ENCODE data around the gene B3GAT1.

The B3GAT1 gene

DNA sequence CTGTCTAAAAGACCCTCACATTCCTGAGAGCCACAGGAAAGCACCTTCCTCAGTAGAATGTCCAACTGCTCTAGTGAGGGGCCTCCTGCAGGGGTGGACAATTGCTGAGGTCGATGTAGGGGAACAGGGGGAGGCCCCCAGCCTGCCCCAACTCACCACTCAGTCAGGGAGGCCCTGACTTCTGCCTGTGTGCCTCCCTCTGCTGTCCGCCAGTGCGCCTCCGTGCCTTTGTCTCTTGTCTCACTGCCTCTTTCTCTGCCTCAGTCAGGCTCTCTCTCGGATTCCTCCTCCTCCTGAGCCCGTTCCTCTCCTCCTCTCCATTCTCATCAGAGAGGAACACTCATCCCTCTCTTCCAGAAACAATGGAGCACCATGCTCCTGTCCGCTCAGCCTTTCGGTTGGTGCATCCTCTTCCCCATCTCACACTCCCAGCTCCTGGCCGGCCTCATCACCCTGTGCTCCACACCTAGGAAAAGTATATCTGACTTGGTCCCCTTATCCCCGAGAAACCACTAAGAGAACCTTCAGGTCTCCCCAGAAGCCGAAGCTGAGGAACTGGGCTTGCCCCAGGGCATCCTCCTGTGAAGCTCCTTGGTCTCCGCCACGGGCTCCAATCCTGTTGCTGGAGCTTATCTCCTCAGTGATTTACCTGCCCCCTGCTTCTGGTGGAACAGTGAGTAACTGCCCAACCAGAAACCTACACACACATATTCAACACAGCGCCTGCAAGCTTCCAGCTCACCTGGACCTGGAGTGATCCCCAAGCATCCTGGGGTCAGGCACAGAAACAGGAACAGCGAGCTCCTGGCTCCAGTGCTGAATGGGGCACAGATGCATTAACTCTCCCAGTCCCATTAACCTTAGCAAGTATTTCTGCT, 2.3 kb downstream of the B3GAT1 start:
- DNase-seq (ENCODE audit: low spot score): no peak

DNA sequence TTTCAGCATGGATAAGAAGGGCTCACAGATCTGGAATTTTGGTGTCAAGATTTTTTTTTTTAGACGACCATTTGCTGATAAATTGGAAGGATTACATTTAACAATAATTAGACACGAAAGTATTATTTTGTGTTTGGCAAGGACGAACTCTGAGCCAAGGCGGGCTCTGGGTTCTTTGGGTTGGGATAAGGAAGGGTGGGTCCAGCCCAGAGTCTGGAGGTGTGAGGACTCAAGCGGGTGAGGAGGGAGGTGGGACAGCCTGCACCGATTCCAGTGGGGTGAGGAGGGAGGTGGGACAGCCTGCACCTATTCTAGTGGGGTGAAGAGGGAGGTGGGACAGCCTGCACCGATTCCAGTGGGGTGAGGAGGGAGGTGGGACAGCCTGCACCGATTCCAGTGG, 4.1 kb downstream of the B3GAT1 start:
- no peak for DNase-seq (ENCODE audit: low spot score)

DNA sequence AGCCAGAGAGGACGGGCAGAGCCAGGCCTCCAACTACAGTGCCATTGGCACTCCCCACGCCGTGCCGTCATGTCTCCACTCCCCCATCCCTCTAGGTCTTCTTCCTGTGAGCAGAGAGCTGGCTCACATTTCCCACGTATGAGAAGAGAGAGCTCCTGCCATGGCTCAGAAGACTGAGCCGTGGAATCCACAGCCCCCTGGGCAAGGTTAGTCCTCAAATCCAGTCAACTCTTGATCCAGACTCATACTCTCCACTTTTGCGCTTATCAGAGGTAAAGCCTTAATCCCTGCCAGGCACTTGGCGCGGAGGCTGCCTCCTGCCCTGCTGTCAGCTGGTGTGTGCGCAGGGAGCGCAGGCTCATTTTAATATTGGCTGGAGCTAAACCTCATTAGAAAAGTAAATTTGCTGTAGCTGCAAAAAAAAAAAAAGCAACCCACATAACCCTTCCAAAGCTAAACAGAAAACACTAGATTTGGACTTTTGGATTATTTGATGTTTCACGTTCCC, 4.7 kb downstream of the B3GAT1 start:
- DNase-seq (ENCODE audit: low spot score): no peak

DNA sequence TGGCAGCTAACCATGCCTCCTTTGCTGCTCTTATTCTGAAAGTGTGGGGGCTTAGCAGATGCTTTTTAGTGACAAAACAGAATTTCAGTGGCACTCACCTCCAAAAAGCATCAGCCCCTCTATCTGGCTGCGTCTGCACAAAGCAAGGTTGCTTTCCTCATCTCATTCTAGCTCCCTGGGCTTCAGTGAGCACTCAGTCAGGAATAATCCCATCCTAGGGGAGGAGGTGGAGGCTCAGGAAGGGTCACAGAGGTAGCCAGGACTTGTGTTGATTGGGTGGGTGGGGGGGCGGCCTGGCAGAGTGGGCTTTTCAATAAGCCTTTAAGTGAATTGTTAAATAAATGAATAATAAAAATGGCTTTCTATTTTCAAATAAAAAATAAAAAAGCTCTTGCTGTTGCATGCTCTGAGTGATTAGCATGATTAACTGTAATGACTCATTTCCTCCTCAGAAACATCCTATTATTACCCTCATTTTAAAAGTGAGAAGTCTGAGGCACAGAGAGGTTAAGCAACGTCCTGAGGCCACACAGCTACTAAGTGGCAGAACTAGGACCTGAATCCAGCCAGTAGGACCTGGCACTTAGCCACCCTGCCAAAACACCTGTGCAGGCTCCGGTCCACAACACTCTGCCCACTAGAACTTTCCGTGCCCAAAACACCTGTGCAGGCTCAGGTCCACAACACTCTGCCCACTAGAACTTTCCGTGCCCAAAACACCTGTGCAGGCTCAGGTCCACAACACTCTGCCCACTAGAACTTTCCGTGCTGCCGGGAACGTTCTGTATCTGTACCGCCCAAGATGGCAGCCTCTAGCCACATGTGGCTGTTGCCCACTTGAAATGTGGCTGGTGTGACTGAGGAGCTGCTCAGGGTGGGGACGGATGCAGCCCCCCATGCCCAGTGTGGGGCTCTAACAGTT, 5.5 kb downstream of the B3GAT1 start:
- DNase-seq (ENCODE audit: low spot score): no peak

DNA sequence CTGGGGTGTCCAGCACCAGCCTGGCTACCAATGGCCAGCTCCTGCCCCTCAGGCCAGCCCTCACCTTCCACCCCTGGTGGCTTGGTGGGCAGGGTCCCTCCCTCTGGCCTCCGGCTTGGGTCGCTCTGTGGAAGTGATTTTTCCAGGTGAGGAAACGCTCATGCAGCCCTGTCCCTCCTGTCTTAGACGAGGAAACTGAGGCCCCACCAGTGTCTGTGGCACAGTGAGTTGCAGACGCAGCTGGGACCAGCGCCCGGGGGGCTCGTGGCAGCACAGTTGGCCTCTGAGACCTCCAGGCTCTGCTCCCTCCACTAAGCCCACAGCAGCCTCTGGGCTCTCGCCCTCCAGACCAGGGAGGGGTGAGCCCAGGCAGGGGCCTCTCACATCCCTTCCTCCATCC, 6.2 kb downstream of the B3GAT1 start:
- no peak for DNase-seq (ENCODE audit: low spot score)

DNA sequence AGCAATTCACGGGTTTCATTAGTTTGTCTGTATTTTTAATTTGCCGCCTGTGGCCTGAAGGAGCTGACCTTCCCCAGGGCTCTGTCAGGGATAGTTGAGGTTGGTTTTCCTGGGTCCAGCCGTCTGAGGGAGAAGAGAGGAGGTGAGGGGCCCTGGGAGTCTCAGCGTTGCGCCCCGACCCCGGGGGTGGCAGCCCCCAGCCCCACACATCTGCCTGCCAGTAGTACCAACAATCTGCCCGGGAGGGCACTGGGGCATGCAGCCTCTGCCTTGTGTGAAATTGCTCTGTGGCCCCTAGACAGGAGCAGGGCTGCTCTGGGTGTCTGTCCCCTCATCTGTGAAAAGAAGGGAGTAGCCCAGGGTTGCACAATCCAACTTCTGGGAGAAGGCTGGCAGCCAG, 6.6 kb downstream of the B3GAT1 start:
- DNase-seq (ENCODE audit: low spot score): no peak

DNA sequence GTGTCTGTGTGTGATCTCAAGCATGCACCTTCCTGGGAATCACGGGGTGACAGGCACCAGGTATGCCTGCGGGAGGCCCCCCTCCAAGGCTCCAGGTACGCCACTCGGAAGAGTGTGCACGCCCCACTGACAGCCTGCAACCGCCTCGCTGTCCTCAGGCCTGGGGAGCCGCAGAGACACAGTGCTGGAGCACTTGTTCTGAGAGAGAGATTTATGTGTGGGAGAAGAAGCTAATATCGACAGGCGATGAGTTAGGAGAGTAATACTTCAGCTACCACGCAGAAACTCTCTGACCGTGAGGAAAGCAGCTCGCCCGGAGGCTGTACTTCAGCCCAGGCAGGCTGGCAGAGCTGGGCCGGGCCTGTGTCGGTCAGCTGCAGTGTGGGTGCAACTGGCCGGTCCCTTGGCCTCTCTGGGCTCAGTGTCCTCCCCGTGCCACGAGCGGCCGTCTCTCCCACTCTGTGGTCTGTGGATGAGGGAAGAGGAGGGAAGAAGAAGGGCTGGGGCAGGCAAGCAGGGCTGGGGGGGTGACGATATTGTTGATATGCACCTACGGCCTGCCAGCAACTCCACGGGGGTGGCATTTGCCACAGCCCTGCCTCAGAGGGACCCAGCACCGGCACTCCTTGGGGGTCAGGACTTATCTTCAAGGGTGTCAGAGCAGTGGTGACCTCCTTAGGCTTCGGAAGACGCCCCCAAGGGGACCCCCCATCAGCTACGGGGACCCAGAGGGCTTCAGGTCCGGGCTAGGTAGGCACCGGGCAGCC, 7.3 kb downstream of the B3GAT1 start:
- DNase-seq (ENCODE audit: low spot score): no peak

DNA sequence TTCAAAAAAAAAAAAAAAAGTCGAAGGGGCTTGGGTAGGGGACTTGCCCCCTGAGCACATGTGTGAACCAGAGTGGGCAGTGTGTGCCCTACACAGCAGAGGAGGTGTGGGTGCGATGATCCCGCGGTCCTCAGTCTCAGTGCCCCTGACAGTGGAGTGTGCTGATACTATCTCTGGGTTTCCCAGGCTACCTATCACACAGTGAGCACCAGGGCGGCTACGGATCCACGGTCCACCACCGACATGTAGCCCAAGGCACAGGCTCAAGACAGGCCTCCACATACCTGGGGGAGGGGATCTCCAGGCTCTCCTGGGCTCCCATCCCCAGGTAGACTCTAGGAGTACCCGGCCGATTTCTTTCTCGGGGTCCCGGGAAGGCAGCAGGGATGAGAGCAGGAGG, 9.1 kb downstream of the B3GAT1 start:
- no peak for DNase-seq (ENCODE audit: low spot score)

DNA sequence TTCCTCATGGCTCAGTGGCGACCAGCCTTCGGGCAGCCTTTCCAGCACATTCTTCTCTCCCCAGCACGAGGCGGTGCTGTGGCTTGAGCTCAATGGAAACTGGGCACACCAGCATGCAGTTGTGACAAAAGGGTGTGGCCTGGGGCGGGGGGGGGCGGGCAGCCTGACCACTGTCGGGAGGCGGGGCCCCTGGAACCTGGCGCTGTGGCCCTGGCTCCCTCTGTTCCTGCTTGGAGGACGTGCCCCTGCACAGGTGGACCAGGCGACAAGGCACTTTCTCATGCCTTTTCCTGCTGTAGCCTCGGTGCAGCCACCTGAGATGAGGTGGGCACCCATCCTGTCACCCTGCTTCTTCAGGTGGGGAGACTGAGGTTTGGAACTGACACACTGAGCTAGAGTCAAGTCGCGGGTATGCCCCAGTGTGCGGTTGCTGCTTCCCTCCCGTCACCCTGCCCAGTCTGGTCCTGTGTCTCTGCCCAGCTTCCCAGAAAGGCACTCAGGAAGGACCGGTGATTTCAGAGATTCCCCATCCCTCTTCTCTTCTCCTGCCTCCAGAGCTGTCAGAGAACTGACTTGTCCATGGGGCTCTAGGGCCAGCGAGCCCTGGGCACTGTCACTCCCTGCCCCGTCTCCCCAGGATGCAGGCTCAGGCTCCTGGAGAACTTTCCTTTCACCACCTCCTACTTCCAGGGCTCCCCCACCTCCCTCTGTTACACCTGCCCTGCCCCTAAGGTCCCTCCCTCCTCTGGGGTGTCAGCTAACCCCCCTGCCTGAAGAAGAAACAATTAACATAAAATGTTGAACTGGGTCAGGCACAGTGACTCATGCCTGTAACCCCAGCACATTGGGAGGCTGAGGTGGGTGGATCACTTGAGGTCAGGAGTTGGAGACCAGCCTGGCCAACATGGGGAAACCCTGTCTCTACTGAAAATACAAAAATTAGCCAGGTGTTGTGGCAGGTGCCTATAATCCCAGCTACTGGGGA, 9.9 kb downstream of the B3GAT1 start:
- no peak for DNase-seq (ENCODE audit: low spot score)

DNA sequence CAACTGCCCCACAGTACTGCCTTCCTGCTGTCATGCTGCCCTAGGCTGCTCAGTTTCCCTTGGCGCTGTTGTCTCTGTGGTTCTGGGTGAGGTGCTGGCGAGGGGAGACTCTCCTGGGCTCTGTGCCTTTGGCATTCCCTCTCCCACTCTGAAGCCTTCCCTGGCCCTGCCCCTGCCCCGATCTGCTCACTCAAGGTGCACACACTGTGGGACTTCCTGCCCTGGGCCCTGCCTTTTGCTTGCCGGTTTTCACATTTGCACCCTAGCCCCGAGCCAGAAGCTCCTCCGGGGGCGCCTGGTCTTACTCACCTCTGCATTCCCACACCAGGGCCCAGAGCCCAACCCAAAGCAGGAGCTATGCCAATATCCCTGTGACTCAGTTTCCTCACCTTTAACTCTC, 12.0 kb downstream of the B3GAT1 start:
- no peak for DNase-seq (ENCODE audit: low spot score)

DNA sequence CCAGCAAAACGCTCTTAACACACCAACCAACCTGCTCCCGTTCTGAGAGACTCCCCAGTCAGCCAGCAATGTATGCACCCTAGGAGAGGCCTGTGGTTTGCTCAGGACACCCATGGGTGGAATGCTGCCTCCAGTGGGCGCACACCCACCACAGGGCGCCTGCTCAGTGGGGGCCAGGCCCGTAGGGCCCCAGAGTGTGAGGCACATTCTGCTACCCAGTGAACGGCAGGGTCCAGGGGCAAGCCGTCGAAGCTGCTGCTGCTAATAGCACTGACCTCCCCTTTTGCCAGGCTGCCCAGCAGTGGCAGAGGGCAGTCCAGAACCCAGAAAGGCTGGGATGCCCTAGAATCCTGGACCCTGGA, 12.8 kb downstream of the B3GAT1 start:
- no peak for DNase-seq (ENCODE audit: low spot score)

DNA sequence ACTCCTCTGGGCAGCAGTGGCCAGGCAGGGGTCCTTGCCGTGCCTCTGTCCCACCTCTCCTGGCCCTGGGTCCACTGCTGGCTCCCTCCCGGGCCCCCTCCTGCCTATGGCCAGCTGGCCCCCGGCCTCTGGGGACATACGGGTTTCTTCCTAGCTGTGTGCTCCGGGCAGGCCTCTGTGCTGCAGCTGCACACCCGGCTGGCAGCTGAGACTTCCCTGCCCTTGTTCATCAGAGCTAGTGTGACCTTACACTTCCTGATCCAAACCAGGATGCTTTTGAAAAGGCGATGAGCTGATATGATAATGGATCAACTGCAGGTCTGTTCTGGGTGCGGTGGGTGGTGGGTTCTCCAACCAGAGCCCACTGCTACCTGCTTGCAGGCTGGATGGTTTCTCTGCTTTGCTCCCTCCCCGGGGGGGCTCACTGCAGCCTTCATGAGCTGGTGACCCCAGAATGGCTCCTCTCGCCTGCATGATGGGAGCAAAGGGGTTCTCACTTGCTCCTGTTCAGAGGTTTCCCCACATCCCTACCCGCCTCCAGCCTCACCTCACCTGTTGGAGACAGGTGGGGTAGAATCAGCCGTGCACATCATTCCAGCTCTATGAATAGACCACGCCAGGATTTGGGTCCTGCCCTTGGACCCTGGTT, 13.3 kb downstream of the B3GAT1 start:
- no peak for DNase-seq (ENCODE audit: low spot score)

DNA sequence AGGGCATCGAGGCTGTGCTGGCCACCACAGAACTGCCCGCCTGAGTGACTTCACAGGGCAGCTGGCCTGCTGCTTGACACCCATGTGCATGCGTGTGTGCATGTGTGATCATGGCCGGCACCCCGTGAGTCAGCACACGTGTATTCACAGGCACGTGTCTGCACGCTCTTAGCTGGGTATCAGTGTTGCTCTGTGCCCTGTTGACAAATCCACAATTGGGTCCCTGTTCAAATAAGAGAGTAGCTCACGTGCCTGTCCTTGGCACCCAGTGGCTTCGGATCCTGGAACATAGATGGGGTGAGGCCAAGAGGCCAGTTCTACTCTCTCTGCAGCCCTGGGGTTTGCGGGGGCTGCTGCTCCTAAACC, 14.0 kb downstream of the B3GAT1 start:
- DNase-seq (ENCODE audit: low spot score): no peak

DNA sequence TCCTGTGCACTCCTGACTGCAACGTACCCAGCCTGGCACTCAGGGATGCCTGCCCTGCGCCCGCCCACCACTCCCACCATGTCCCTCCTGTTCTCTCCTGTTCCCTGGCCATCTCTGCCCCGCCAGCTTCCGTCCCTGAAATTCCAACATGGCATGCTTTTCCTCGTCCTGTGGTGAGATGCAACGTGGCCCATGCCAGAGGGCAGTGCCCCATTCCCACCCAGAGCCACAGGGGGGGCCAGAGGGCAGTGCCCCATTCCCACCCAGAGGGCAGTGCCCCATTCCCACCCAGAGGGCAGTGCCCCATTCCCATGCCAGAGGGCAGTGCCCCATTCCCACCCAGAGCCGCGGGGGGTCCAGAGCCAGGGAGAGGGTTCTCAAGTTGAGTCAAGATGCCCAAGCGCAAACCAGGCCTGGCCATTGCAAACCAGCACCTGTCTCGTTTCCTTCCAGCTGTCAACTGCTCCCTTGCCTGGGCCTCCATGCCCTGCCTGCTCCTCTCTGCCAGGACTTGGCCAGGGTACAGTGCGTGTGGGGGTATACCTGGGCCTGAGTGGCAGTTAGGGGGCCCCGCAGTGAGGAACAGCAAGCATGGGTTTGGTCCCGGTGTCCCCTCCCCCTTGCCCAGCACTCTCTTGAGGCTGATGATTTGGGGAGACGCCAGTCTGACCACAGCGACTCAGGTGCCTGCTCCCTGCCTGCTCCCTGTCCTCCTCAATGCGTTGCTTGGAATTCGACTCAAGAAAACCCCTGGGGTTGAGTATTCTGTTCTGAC, 14.6 kb downstream of the B3GAT1 start:
- DNase-seq (ENCODE audit: low spot score): no peak

DNA sequence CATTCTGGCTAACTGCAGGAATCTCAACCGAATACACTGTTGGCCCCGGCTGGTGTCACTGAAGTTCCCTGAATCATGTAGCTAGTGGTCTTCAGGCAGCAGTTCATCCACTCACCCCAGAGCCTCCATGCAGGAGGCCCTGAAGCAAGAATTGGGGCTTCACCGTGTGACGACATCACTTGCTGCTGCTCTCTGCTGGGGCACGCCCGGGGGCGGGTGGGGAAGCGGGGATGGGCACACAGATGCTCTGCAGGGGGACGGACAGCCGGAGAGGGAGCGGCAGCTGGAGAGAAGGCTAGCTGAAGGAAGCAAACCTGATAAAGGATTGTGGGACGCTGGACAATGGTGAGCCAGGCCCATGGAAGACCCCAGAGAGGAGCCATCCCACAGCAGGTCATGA, 17.0 kb downstream of the B3GAT1 start:
- no peak for DNase-seq (ENCODE audit: low spot score)

DNA sequence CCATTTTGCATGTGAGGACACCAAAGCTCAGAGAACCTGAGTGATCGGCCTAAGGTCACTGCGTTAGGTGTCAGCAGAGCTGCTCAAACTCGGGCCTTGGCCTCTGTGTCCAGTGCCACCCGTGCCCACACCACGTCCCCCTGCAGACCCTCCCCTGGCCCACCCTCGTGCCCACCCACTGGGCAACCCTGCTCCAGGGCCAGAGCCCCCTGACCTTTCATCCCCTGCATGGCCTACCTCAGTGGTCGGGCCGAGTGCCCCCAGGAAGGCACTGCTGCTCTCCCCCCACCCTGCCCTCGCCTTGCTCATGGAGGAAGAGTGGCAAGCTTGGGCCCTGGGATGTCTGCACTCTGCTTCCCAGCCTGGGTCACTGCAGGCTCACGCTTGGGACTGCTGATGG, 17.7 kb downstream of the B3GAT1 start:
- DNase-seq (ENCODE audit: low spot score): no peak

DNA sequence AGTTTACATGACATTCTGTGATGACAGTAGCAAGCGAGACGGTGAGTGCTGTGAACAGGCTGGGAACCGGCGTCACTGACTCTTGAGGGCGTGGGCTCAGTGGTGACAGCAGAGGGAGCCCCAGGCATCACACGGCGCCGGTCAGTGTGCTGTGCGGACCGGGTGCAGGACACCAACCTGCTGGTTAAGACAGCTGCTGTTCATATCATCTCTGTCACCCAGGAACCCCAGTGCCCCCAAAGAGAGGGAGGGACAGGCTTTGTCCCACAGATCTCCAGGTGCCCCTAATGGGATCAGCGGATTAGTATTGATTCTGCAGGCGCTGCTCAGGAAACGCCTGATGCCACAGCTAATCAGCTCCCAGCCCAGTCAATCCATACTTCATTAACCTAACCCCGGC, 18.4 kb downstream of the B3GAT1 start:
- no peak for DNase-seq (ENCODE audit: low spot score)

DNA sequence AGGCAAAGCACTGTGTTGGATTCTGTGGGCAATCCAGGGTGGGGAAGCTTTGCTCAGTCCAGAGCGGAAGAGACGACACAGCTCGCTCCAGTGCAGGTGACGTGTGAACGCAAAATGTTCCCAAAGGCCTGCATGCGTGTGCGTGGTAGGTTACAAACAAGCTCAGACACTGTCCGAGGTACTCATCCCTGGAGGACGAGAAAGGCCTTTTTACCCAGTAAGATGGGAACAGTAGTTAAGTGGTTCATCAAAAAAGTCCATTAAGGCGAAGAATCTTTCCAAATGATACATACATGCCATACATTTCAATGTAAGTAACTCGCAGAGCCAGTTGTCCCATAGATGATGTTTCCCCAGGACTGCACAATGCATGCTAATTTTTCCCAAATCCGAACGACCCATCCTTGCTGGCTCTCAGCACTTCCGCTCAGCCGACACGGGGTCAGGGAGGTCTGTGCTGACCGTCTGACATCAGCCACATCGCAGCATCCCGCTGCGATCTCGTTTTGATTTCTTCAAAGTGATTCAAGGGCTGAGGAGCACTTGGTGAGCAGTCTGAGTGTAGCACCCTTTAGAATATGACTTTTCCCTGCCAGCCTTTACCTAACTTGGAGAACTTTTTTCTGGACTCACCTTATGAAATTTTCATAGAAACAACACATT, 19.0 kb downstream of the B3GAT1 start:
- no peak for DNase-seq (ENCODE audit: low spot score)

DNA sequence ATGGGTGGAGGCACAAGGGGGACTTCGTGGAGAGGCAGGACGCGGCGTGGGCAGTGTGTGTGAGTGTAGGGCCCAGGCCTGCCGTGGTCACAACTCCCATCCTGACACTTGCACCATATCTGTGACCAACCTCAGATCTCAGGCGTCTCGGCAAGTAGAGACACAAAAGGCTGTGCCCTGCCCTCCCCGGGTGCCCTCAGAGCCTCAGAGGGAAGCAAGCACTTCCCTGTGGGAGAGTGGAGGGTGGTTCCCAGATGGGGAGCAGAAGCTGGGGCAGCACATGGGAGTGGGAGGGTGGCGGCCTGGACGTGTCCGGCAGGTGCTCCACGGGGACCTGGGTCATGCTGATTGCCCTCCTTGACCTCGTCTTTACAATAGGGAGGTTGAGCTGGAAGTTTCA, 20.4 kb downstream of the B3GAT1 start:
- no peak for DNase-seq (ENCODE audit: low spot score)
